Cardiac septum (tissue), 1 donor: Measurements from ENCODE around the gene TMEM270. TPM values are rescaled to one million over a fixed set of nuclear protein-coding genes. Genes with fewer than 3 reads are reported as not detected.
"Not testable (repeated sequence)": the region's sequence is repeated elsewhere in the genome, so short reads cannot be mapped to it uniquely, and the experiment has no call there.

Experiments
- DNase-seq: peaks from one replicate; pipeline ENCODE4 v3.0.0-alpha.2; 2020; ENCODE audit warnings: low spot score
- intact Hi-C: fragments of 100-400 bp; cut with DNase I; formaldehyde crosslinking; loops from one replicate; pipeline ENCODE4 v1.14.0; 2022
- total RNA-seq: library from RNA; stranded (reverse); fragmentation: NEBNext Ultra II Directional; extraction: Animal tissue kit (Norgen Biotek cat#: 25700); gene quantifications from one replicate; pipeline ENCODE4 v1.2.1, GENCODE V29; 2021
- donor health status: DM: no; HTN: no; CAD: no.

Gene TMEM270
- total RNA-seq, 1 donor from 2014 or later = not detected

DNA sequence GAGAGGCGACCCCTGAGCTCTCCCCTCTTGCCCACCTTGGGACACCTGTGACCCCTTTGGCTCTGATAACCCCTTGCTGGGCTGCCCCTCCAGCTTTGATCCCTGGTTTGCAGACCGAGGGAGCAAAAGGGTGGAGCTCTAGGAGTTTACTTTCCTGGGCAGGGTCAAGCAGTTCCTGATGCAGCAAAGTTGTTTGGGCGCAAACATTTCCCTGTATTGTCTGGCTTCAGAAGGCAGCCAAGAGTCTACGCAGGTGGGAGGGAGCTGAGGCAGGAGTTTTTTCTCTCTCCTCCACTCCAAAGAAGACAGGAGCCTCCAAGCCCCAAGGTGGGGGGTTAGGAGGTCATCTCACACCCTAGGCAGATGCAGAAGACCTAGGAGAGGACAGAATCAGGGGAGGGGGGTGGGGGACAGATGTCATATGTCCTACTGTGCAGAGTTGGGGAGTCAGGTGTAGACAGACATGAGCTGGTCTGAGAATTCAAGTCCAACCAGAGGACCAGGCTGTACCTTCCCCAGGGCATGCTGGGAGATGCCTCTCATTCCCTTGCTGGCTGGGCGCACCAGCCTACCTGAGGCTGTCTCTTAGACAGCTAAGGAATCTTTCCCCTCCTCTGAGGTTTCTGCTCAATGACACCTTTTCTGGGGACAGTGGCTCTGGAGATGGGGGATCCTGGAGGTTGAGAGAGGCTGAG, 20.5 kb downstream of the TMEM270 start:
- intact Hi-C loops = no loop called here
- DNase-seq = no peak

DNA sequence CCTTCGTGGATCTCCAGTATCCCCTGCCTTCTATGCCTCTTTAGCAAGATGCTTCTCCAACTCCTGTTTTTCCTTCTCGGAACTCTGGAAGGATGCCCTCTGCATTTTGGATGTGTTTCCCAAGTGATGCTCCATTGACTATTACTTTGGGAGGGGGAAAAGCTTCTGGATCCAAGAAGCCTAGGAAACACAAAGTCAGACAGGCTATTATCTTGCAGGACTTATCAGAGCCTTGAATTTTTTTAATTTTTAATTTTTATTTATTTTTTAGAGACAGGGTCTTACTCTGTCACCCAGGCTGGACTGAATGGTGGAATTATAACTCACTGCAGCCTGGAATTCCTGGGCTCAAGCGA, 21.1 kb downstream of the TMEM270 start:
- no peak for DNase-seq
- intact Hi-C loops = no loop called here

DNA sequence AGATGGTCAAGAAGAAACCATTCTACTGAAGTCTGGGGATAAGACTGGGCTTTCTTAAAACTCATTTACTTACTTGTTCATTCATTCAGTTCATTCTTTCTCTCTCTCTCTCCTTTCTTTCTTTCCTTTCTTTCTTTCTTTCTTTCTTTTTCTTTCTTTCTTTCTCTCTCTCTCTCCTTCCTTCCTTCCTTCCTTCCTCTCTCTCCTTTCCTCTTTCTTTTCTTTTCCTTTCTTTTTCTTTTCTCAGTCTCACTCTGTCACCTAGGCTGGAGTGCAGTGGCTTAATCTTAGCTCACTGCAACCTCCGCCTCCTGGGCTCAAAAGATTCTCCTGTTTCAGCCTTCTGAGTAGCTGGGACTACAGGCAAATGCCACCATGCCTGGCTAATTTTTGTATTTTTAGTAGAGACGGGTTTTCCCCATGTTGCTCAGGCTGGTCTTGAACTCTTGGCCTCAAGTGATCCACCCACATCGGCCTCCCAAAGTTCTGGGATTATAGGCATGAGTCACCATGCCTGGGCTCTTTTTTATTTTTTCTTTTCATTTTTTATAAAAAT, 24.0 kb downstream of the TMEM270 start:
- intact Hi-C loops, DNase-seq: not testable (repeated sequence)

DNA sequence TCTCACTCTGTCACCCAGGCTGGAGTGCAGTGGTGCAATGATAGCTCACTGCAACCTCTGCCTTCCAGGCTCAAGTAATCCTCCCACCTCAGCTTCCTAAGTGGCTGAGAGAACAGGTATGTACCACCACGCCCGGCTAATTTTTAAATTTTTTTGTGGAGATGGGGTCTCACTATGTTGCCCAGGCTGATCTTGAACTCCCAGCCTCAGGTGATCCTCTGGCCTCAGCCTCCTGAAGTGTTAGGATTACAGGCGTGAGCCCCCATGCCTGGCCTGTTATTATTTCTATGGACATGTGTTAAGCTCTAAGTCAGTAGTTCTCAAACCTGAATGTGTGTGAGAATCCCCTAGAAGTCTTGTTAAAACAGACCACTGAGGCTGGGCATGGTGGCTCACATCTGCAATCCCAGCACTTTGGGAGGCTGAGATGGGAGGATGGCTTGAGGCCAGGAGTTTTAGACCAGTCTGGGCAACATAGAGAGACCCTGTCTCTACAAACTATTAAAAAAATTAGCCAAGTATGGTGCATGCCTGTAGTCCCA, 24.5 kb downstream of the TMEM270 start:
- no peak for DNase-seq
- intact Hi-C loops = no loop called here

DNA sequence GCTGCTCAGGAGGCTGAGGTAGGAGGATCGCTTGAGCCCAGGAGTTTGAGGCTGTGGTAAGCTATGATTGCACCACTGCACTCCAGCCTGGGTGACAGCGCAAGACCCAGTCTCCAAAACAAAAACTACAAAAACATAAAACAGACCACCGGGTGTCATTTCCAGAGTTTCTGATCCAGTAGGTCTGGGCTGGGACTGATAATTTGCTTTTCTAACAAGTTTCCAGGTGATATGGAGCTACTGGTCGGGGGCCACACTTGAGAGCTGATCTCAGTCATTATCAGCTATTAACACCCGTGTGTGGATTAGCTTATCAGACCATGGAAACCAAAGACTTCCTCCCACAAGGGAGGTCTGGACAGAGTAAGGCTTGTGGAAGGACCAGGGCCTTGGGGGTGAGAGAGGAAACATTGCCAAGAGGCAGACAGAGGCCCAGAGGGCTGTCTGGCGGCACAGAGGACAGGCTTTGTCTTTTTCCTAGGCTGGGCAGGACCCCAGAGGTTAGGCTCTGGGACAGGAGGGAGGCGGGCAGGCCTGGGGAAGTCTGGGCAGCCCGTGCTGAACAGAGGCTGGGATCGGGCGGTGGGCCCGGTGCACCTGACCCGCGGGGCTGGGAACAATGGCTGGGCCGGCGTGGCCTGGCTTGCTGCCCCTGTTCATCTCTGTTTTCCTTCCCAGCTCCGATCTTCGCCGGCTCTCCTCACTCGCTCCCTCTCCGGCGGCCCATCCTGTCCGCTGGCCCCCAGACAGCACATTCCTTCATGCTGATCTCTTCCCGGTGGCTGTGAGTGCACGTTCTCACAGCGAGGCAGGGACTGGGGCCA, 25.2 kb downstream of the TMEM270 start:
- intact Hi-C loops = no loop called here
- DNase-seq = no peak

DNA sequence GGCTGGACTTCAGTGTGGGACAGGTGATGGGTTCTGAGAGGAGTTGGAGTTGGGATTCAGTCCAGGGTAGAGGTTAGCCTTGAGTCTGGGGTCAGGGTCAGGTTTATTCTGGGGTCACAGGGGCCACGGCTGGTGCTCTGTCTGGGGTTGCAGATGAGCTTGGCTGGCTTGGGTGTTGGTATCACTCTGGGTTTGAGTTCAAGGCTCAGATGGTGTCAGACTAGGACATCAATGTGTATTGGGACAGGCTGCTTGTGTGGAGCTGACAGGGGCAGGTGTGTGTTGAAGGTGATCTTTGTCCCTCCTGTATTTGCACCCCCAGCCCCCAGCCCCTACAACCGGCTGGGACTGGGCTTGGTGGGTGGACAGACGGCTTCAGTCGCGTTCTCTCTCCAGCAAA, 26.8 kb downstream of the TMEM270 start:
- intact Hi-C loops = no loop called here
- no peak for DNase-seq

DNA sequence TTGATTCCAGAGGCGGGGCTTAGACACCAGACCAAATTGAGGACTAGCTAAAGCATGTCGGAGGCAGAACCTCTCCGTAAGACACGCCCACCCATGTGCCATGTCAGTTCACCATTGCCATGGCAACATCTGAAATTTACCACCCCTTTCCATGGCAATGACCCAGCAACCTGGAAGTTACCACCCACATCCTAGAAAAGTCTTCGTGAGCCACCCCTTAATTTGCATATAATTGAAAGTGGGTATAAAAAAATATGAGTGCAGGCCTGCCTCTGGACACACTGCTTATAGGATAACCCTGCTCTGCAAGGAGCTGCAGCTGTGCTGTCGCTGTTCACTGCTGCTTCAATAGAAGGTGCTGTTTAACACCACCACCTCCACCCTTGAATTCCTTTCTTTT, 28.0 kb downstream of the TMEM270 start:
- DNase-seq = no peak
- intact Hi-C loops = no loop called here

DNA sequence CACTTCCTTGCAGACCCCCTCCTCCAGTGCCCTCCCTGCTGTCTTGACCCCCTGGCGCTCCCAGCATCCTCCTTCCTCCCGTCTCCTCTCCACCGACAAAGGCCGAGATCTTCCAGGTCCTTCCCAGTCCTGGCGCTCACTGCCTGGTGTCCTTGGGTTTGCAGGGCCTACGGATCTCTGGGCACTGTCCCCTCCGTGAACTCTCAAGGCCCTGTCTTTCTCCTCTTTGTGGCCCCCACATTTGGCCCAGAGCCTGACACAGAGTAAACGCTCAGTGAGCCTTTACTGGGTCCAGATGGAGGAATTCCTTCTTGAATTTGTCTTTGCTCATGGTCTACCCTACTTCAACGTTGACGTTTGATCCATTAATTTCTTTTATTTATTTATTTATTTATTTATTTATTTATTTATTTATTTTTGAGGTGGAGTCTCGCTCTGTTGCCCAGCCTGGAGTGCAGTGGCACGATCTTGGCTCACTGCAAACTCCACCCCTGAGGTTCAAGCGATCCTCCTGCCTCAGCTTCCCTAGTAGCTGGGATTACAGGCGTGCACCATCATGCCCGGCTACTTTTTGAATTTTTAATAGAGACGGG, 29.7 kb downstream of the TMEM270 start:
- intact Hi-C loops = no loop called here
- no peak for DNase-seq

DNA sequence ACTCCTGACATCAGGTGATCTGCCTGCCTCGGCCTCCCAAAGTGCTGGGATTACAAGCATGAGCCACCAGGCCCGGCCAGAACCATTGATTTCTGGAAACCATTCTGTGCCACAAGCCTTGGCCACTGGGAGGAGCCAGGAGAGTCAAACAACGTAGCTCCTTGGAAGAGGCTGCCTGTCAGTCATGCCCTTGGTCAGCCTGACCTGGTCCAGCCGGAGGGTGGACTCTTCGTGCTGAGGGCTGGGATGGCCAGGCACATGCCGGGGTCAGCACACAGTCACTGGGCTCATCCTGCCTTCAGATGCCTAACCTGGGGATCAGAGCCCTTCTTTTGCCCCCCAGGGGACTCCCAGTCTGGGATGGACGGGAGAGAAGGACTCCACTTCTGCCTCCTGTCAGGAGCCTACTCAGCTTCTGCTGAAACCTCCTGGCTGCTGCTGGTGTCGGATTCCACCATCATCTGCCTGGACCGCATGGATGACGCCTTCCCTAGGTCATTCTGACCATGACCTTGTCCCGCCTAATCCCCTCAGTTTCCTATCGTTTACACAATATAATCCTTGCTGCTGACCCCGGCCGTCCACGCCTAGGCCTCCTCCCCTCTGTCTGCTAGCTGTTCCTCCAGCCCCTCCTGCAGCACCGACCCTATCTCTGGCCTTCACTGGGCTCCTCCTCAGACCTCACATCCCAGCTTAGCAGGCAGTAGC, 30.4 kb downstream of the TMEM270 start:
- no peak for DNase-seq
- intact Hi-C loops = no loop called here

DNA sequence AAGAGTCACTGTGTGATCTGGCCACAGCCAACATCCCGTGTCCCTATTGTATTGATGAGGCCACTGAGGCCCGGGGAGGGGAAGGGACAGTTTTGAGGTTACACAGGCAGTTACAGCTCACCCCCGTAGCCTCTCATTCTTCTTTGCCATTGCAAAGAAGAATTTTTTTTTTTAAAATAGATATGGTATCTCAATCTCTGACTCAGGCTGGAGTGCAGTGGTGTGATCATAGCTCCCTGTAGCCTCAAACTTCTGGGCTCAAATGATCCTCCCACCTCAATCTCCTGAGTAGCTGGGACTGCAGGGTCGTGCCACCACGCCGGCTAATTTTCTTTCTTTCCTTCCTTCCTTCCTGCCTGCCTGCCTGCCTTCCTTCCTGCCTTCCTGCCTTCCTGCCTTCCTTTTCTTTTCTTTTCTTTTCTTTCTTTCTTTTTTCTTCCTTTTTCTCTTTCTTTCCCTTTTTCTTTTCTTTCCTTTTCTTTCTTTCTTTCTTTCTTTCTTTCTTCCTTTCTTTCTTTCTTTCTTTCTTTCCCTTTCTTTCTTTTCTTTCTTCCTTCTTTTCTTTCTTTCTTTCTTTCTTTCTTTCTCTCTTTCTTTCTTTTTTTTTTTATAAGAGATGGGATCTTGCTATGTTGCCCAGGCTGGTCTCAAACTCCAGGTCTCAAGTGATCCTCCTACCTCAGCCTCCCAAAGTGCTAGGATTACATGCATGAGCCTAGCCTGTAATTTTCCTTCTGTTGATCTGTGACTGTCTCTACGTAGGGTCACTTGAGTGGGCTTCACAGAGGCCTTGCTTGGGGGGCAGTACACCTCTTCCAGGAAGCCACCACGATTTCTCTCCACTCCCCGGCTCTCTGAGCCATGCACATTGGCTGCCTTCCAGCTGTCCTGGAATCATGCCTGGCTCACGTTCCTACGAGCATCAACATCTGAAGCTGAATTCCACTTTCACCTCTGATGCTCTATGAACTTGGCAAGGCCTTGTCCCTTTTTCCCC, 31.3 kb downstream of the TMEM270 start:
- DNase-seq = no peak
- intact Hi-C loops = loop anchor here (2.0 kb wide), 1 partner anchor 140 kb away; no protein-coding TSS in a partner anchor

DNA sequence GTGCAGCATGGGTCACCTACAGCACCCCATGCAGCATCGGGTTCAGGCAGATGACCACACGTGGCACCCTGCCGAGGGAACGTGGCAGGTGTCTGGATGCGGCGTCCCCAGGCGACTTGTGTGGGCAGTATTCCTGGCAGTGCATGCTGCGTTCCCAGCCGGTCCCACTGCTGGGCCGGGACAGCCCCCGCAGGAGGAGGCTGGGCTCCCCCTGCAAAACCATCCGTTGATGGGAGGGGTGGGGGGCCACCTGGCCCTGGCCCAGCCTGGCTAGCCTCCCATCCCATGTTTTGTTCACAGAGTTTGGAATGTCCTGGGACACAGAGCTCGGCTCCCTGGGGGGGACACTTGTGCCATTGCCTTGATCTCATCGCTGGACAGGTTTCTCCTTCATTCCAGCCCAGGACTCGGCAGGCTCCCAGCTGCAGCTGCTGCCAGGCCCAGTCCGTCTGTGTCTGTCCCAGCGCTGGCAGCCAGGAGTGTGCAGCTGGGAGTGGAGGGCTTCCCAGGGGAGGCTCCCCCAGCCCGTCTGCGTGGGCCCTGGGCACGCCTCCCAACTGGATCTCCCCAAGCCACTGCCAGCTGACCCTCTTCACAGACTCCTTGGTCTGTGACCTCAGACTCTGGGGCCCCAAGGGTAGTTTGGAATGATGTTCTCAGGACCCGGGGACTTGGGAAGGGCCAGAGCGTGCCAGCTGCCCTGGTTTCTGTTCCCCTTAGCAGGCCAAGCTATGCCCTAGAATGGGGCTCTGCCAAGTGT, 32.6 kb downstream of the TMEM270 start:
- intact Hi-C loops = loop anchor here (2.0 kb wide), 1 partner anchor 139 kb away; no protein-coding TSS in a partner anchor
- no peak for DNase-seq

DNA sequence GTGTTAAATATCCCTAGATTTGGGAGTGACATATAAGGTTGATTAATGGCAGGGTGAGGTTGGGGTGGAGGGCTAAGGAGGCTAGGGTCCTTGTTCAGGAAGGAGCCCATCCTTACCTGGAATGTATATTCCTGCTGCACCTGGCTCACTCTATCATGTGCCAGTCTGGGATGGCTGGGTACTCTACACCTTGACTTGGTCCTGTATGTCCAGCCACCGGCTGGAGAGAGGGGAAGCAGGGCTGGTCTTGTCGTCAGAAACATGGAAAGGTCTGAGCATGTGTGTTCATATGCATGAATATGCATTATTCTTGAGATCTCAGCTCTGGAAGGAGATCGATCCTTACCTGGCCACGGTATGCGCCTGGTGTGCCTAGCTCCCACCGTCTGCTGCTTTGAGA, 33.2 kb downstream of the TMEM270 start:
- no peak for DNase-seq
- intact Hi-C loops = no loop called here

DNA sequence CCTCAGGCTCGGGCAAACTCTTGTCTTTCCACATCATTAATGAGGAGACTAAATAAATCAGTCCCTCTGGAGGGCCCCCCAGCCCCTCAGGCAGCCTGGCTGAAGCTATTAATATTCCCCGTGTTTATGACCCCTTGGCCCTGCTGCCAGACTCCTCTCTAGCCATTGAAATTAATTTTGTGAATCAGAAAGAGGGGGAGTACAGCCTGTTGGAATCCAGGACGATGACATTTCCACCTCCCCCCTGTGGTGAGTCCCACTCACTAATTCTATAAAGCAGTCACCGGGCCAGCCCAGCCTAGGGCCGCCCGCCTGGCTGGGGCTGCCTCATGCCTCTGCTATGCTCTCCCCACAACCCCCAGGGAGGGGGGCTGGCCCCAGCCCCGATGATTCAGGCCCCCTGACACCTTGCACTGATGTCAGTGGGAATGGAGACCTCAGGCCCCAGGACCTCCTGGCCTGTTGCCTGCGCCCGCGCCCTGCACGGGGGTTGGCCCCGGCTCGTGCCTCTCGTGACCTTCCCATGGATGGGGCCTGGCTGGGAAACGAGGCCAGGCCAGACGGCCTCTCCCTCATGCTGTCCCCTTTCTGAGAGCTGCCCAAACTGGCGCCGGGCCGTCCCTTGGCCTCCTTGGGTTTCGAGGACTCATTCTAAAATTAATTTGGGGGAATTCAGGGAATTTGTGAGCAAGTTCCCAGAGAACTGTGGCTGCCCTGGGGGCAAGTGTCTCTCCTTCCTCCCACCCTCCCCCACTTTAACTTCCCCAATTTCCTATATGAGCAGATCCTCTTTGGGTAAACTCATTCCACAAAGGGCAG, 34.0 kb downstream of the TMEM270 start:
- intact Hi-C loops = no loop called here
- no peak for DNase-seq

DNA sequence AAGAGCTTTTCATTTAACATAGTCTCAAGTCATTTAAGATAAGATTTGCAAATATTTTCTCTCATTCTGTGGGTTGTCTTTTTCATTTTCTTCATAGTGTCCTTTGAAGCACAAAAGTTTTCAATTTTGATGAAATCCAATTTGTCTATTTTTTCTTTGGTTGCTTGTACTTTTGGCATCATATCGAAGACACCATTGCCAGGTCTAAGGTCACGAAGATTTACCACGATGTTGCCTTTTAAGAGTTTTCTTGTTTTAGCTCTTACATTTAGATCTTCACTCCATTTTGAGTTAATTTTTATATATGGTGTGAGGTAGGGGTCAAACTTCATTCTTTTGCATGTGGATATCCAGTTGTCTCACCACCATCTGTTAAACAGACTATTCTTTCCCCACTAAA, 34.7 kb downstream of the TMEM270 start:
- intact Hi-C loops = no loop called here
- no peak for DNase-seq

DNA sequence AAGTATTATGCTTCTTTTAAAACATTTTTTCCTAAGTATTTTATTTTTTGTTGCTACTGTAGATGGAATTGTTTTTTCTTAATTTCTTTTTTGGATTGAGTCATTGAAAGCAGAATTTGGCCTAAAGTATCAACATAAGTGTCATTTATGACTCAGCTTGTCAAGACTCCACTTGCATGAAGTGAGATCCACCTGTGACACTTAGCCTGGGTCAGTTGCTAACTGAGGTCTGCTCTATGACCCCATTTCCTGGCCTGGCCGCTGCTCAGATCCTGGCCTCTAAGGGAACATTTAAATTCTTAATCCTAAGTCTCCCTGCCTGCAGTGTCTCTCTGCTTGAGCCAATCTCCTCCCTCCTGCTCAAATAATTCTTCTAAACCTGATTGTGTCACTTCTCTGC, 35.5 kb downstream of the TMEM270 start:
- intact Hi-C loops = no loop called here
- no peak for DNase-seq

DNA sequence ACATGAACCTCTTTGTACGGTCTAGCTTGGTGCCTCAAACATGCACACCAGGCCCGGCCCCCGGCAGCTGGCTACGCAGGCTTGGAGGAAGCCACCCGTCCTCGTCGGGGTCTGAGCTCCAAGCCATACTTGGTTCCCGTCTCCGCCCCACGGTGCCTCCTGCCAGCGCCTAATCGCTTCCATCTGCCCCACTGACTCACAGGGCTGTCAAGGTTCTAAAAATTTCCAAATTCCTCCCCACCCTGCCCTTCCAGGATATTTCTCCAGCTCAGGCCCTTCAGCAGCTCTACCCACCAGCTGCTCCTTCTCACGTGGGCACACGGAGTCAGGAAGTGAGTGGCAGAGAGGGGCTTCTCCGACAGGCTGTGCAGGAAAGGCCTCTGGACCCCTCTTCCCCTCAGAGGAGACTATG, 38.8 kb downstream of the TMEM270 start:
- no peak for DNase-seq
- intact Hi-C loops = no loop called here

DNA sequence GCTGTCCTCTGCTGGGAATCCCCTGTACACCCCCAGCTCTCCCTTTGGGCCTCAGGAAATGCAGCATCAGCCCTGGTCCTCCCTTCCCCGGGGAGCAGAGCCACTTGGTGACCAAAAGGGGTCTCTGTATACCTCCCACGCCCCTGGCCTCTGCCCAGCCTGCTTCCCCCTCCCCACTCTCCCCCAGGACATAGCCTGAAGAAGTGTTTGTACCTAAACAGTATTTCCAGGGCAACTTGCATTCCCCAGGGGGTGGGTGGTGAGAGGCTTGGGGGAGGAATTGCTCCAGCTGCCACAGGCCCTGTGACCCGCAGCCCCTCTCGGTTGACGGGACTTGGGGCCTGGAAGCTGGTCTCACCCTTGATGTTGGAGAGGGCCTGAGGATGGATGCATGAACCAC, 39.3 kb downstream of the TMEM270 start:
- intact Hi-C loops = no loop called here
- DNase-seq = no peak
